ENCODE data around the gene SNTG2. TPM values are rescaled to one million over a fixed set of nuclear protein-coding genes. Genes with fewer than 3 reads are reported as not detected.

The SNTG2 gene
- total RNA-seq, 1 donor from 2014 or later, result 11.8 TPM

GRCh38 chr2:975095-975494 lies 24.4 kb downstream of the SNTG2 start:
- Histone ChIP-seq H3K4me3 (no peak overlapping the region), H3K36me3 (no peaks in the 10 kb centered on the region), H3K4me1 (no peaks in the 10 kb centered on the region), H3K9me3 (no peaks in the 10 kb centered on the region), H3K27ac (no peak overlapping the region), H3K27me3 (no peaks in the 10 kb centered on the region)
- TF ChIP-seq POLR2AphosphoS5 (IDR thresholded peaks at IDR 0.05; ENCODE audit: insufficient read depth in 1 of 2, low read depth in 1 of 2), result no peak
- TF ChIP-seq CTCF (IDR thresholded peaks at IDR 0.05), result no peak
- no peak for TF ChIP-seq POLR2A (IDR thresholded peaks at IDR 0.05)
- intact Hi-C loops (cut with DNase I), result no loop called here
- DNase-seq (ENCODE audit: extremely low spot score in 2 of 2), result no peak

GRCh38 chr2:979069-979928 lies 28.6 kb downstream of the SNTG2 start:
- no peak for DNase-seq (ENCODE audit: extremely low spot score in 2 of 2)
- H3K36me3 ChIP-seq, result no peaks in the 10 kb centered on the region
- no peak for TF ChIP-seq POLR2AphosphoS5 (IDR thresholded peaks at IDR 0.05; ENCODE audit: insufficient read depth in 1 of 2, low read depth in 1 of 2)
- TF ChIP-seq CTCF (IDR thresholded peaks at IDR 0.05), result no peak
- TF ChIP-seq POLR2A (IDR thresholded peaks at IDR 0.05), result no peak
- H3K9me3 ChIP-seq, result no peaks in the 10 kb centered on the region
- no peak overlapping the region for H3K4me3 ChIP-seq
- intact Hi-C loops (cut with DNase I), result no loop called here
- no peak overlapping the region for H3K27ac ChIP-seq
- H3K4me1 ChIP-seq, result no peaks in the 10 kb centered on the region
- H3K27me3 ChIP-seq, result no peaks in the 10 kb centered on the region

- intact Hi-C loops (cut with DNase I), result no loop called here
- TF ChIP-seq CTCF (IDR thresholded peaks at IDR 0.05) (no peak), POLR2A (IDR thresholded peaks at IDR 0.05) (no peak), POLR2AphosphoS5 (IDR thresholded peaks at IDR 0.05; ENCODE audit: insufficient read depth in 1 of 2, low read depth in 1 of 2) (no peak)
Observed at GRCh38 chr2:980176-980575, 29.5 kb downstream of the SNTG2 start.

GRCh38 chr2:981258-981657 lies 30.6 kb downstream of the SNTG2 start:
- H3K4me1 ChIP-seq, result no peaks in the 10 kb centered on the region
- TF ChIP-seq POLR2AphosphoS5 (IDR thresholded peaks at IDR 0.05; ENCODE audit: insufficient read depth in 1 of 2, low read depth in 1 of 2) (no peak), CTCF (IDR thresholded peaks at IDR 0.05) (no peak), POLR2A (IDR thresholded peaks at IDR 0.05) (no peak)
- H3K27me3 ChIP-seq, result no peaks in the 10 kb centered on the region
- intact Hi-C loops (cut with DNase I), result no loop called here
- H3K4me3 ChIP-seq, result no peak overlapping the region
- H3K36me3 ChIP-seq, result no peaks in the 10 kb centered on the region
- no peak overlapping the region for H3K27ac ChIP-seq
- DNase-seq (ENCODE audit: extremely low spot score in 2 of 2), result no peak
- no peaks in the 10 kb centered on the region for H3K9me3 ChIP-seq

More at GRCh38 chr2:980176-980575, 29.5 kb downstream of the SNTG2 start:
- Histone ChIP-seq H3K27me3 (no peaks in the 10 kb centered on the region), H3K4me1 (no peaks in the 10 kb centered on the region), H3K27ac (no peak overlapping the region), H3K36me3 (no peaks in the 10 kb centered on the region), H3K9me3 (no peaks in the 10 kb centered on the region), H3K4me3 (no peak overlapping the region)
- DNase-seq (ENCODE audit: extremely low spot score in 2 of 2), result no peak

- H3K36me3 ChIP-seq, result no peaks in the 10 kb centered on the region
- H3K4me3 ChIP-seq, result no peak overlapping the region
- no peaks in the 10 kb centered on the region for H3K4me1 ChIP-seq
- H3K27me3 ChIP-seq, result no peaks in the 10 kb centered on the region
- H3K27ac ChIP-seq, result no peak overlapping the region
- intact Hi-C loops (cut with DNase I), result no loop called here
- H3K9me3 ChIP-seq, result no peaks in the 10 kb centered on the region
- TF ChIP-seq CTCF (IDR thresholded peaks at IDR 0.05), result no peak
- TF ChIP-seq POLR2A (IDR thresholded peaks at IDR 0.05), result no peak
- TF ChIP-seq POLR2AphosphoS5 (IDR thresholded peaks at IDR 0.05; ENCODE audit: insufficient read depth in 1 of 2, low read depth in 1 of 2), result no peak
- no peak for DNase-seq (ENCODE audit: extremely low spot score in 2 of 2)
Observed at GRCh38 chr2:981759-982158, 31.1 kb downstream of the SNTG2 start.
